Measurements from ENCODE around the gene SVOPL.

DNA sequence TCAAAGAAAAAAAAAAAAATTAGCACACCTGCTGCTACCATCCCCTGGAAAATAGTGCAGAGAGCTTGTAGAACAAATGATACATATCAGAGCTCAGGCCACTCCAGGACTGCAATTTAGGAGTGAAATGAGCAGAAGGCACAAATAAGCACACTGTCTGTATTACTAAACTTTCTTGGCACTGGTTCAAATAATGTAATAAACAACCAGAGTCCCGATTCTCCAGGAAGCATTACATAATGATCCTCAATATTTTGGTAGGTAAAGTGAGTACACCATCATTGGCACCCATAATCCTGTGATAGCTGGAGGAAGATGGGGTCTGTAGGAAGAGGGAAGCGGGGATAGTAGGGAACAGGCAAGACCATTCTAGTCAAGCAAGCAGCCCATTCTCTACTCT lies 74.3 kb downstream of the SVOPL start:
- TF ChIP-seq TAF1 (IDR thresholded peaks at IDR 0.05; ENCODE audit: low read depth) (no peak), RAD21 (IDR thresholded peaks at IDR 0.05; ENCODE audit: low read depth) (no peak), EP300 (IDR thresholded peaks at IDR 0.05; ENCODE audit: borderline replicate concordance) (no peak), CEBPB (IDR thresholded peaks at IDR 0.05) (no peak), TCF12 (IDR thresholded peaks at IDR 0.05; ENCODE audit: low read depth) (no peak), FOXM1 (IDR thresholded peaks at IDR 0.05; ENCODE audit: borderline replicate concordance, low read depth) (no peak), YY1 (IDR thresholded peaks at IDR 0.05; ENCODE audit: low read depth) (no peak)
- TF ChIP-seq, protein P1, sequence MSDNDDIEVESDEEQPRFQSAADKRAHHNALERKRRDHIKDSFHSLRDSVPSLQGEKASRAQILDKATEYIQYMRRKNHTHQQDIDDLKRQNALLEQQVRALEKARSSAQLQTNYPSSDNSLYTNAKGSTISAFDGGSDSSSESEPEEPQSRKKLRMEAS (IDR thresholded peaks at IDR 0.05), result no peak
- TF ChIP-seq, protein P2, sequence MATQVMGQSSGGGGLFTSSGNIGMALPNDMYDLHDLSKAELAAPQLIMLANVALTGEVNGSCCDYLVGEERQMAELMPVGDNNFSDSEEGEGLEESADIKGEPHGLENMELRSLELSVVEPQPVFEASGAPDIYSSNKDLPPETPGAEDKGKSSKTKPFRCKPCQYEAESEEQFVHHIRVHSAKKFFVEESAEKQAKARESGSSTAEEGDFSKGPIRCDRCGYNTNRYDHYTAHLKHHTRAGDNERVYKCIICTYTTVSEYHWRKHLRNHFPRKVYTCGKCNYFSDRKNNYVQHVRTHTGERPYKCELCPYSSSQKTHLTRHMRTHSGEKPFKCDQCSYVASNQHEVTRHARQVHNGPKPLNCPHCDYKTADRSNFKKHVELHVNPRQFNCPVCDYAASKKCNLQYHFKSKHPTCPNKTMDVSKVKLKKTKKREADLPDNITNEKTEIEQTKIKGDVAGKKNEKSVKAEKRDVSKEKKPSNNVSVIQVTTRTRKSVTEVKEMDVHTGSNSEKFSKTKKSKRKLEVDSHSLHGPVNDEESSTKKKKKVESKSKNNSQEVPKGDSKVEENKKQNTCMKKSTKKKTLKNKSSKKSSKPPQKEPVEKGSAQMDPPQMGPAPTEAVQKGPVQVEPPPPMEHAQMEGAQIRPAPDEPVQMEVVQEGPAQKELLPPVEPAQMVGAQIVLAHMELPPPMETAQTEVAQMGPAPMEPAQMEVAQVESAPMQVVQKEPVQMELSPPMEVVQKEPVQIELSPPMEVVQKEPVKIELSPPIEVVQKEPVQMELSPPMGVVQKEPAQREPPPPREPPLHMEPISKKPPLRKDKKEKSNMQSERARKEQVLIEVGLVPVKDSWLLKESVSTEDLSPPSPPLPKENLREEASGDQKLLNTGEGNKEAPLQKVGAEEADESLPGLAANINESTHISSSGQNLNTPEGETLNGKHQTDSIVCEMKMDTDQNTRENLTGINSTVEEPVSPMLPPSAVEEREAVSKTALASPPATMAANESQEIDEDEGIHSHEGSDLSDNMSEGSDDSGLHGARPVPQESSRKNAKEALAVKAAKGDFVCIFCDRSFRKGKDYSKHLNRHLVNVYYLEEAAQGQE (IDR thresholded peaks at IDR 0.05; ENCODE audit: low read depth), result no peak
